HEK293 (cell line): Measurements from ENCODE around the gene CD69.

Experiments
- TCF7L2 ChIP-seq: IDR thresholded peaks from 2 replicates; pipeline ENCODE4 v1.6.1; 2011; ENCODE audit warnings: low read depth, mild to moderate bottlenecking, inconsistent platforms, low read length, moderate library complexity, borderline replicate concordance
- ZBTB1 ChIP-seq: fragments of 450-650 bp; formaldehyde crosslinking; IDR thresholded peaks from 2 replicates; pipeline ENCODE4 v1.5.1; 2016; ENCODE audit warnings: missing biosample characterization, missing genetic modification characterization
- ZNF175 ChIP-seq: fragments of 450-650 bp; formaldehyde crosslinking; IDR thresholded peaks from 2 replicates; pipeline ENCODE4 v1.5.1; 2016; ENCODE audit warnings: missing biosample characterization, missing genetic modification characterization
- ZNF211 ChIP-seq: fragments of 450-650 bp; formaldehyde crosslinking; IDR thresholded peaks from 2 replicates; pipeline ENCODE4 v1.5.1; 2016; ENCODE audit warnings: low read depth, missing biosample characterization, missing genetic modification characterization
- ZNF274 ChIP-seq, 2 experiments: fragments of 200-500 bp in 1 of 2; fragments of 450-650 bp in 1 of 2; sonication (Bioruptor generic) in 1 of 2; formaldehyde crosslinking in 1 of 2; IDR thresholded peaks; 2 replicates each; pipeline versions ENCODE4 v1.5.1 to v1.6.1; 2014 to 2016; ENCODE audit warnings: borderline replicate concordance in 1 of 2, inconsistent platforms in 1 of 2, low read length in 1 of 2, missing biosample characterization in 1 of 2, missing genetic modification characterization in 1 of 2
- ZNF335 ChIP-seq: fragments of 450-650 bp; formaldehyde crosslinking; conservative IDR thresholded peaks from 2 replicates; pipeline ENCODE4 v1.5.1; 2016; ENCODE audit warnings: missing biosample characterization, missing genetic modification characterization
- ZNF341 ChIP-seq: fragments of 450-650 bp; formaldehyde crosslinking; IDR thresholded peaks from 2 replicates; pipeline ENCODE4; 2016; ENCODE audit warnings: low read depth, missing biosample characterization, missing genetic modification characterization
- ZNF449 ChIP-seq: fragments of 450-650 bp; formaldehyde crosslinking; IDR thresholded peaks from 2 replicates; pipeline ENCODE4 v1.5.1; 2017; ENCODE audit warnings: missing biosample characterization, mild to moderate bottlenecking, missing genetic modification characterization, moderate library complexity
- TF ChIP-seq, protein P1 (sequence below): fragments of 450-650 bp; formaldehyde crosslinking; IDR thresholded peaks from 2 replicates; pipeline ENCODE4 v1.5.1; 2016; ENCODE audit warnings: missing biosample characterization, missing genetic modification characterization, low read depth
- TF ChIP-seq, protein P2 (sequence below): fragments of 450-650 bp; formaldehyde crosslinking; IDR thresholded peaks from 2 replicates; pipeline ENCODE4 v1.5.1; 2016; ENCODE audit warnings: missing biosample characterization, missing genetic modification characterization
- TF ChIP-seq, protein P3 (sequence below): fragments of 450-650 bp; formaldehyde crosslinking; IDR thresholded peaks from 2 replicates; pipeline ENCODE4 v1.5.1; 2016; ENCODE audit warnings: missing biosample characterization, missing genetic modification characterization

- TF ChIP-seq ZNF274 (IDR thresholded peaks at IDR 0.05; ENCODE audit: low read length), result no peak
- TF ChIP-seq ZNF274 (tag by site-specific recombination; IDR thresholded peaks at IDR 0.05; ENCODE audit: borderline replicate concordance), result no peak
- TF ChIP-seq, protein P1, sequence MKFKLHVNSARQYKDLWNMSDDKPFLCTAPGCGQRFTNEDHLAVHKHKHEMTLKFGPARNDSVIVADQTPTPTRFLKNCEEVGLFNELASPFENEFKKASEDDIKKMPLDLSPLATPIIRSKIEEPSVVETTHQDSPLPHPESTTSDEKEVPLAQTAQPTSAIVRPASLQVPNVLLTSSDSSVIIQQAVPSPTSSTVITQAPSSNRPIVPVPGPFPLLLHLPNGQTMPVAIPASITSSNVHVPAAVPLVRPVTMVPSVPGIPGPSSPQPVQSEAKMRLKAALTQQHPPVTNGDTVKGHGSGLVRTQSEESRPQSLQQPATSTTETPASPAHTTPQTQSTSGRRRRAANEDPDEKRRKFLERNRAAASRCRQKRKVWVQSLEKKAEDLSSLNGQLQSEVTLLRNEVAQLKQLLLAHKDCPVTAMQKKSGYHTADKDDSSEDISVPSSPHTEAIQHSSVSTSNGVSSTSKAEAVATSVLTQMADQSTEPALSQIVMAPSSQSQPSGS (tag by site-specific recombination), result no peak
- TF ChIP-seq ZNF335, result no peak
- no peak for TF ChIP-seq TCF7L2
- TF ChIP-seq ZNF341 (tag by site-specific recombination), result no peak
- TF ChIP-seq ZBTB1 (tag by site-specific recombination), result no peak
- TF ChIP-seq ZNF211 (tag by site-specific recombination), result no peak
- TF ChIP-seq, protein P2, sequence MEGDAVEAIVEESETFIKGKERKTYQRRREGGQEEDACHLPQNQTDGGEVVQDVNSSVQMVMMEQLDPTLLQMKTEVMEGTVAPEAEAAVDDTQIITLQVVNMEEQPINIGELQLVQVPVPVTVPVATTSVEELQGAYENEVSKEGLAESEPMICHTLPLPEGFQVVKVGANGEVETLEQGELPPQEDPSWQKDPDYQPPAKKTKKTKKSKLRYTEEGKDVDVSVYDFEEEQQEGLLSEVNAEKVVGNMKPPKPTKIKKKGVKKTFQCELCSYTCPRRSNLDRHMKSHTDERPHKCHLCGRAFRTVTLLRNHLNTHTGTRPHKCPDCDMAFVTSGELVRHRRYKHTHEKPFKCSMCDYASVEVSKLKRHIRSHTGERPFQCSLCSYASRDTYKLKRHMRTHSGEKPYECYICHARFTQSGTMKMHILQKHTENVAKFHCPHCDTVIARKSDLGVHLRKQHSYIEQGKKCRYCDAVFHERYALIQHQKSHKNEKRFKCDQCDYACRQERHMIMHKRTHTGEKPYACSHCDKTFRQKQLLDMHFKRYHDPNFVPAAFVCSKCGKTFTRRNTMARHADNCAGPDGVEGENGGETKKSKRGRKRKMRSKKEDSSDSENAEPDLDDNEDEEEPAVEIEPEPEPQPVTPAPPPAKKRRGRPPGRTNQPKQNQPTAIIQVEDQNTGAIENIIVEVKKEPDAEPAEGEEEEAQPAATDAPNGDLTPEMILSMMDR (tag by site-specific recombination), result no peak
- TF ChIP-seq ZNF175 (tag by site-specific recombination), result no peak
- no peak for TF ChIP-seq ZNF449 (tag by site-specific recombination)
- TF ChIP-seq, protein P3, sequence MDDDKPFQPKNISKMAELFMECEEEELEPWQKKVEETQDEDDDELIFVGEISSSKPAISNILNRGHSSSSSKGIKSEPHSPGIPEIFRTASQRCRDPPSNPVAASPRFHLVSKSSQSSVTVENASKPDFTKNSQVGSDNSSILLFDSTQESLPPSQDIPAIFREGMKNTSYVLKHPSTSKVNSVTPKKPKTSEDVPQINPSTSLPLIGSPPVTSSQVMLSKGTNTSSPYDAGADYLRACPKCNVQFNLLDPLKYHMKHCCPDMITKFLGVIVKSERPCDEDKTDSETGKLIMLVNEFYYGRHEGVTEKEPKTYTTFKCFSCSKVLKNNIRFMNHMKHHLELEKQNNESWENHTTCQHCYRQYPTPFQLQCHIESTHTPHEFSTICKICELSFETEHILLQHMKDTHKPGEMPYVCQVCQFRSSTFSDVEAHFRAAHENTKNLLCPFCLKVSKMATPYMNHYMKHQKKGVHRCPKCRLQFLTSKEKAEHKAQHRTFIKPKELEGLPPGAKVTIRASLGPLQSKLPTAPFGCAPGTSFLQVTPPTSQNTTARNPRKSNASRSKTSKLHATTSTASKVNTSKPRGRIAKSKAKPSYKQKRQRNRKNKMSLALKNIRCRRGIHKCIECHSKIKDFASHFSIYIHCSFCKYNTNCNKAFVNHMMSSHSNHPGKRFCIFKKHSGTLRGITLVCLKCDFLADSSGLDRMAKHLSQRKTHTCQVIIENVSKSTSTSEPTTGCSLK (tag by site-specific recombination), result no peak
Observed at GRCh38 chr12:9809338-9809737, 48.6 kb upstream of the CD69 start.
